AG09309 (cell line): ENCODE measurements around the gene OR6P1.

Source experiments
- DNase-seq: peaks from one replicate; pipeline ENCODE4 v3.0.0-alpha.2; 2010; ENCODE audit warnings: low read depth
- H3K4me3 ChIP-seq: 2 replicates; pipeline ENCODE4 v1.5.1; 2011; ENCODE audit warnings: mild to moderate bottlenecking, low read depth, low read length, moderate library complexity; ENCODE audit not compliant: control insufficient read depth
- TF ChIP-seq, protein P1 (sequence below): IDR thresholded peaks from 2 replicates; pipeline ENCODE4 v1.5.1; 2011; ENCODE audit warnings: mild to moderate bottlenecking, low read depth, low read length, inconsistent platforms; ENCODE audit not compliant: insufficient read depth, control insufficient read depth; ENCODE audit errors: missing control alignments

OR6P1 gene

DNA sequence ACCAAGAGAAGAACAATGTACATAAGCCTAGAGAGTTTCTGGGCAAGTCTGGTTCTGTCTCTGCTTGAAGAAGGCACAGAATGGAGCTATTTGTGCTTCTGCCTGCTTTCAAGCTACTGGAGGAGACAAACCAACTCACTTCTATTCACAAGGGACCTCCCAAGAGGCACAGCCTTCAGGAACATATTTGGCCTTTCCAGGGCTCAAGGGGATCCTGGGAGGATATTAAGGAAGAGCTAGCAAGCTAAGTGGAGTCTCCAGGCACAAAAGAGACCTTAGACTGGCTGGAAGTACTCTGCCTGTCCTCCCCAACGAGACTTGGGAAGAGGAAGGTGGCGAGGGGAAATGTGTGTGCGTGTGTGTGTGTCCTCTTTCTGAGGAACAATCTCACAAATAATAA is 16.0 kb downstream of the OR6P1 start, which contains the start of gene OR6Y1:
Gene OR6Y1, minus strand, starts transcription at position 54 of the 400 bp plus-strand sequence. CDS start 6,300 bp downstream, outside the sequence.
- TF ChIP-seq, protein P1, sequence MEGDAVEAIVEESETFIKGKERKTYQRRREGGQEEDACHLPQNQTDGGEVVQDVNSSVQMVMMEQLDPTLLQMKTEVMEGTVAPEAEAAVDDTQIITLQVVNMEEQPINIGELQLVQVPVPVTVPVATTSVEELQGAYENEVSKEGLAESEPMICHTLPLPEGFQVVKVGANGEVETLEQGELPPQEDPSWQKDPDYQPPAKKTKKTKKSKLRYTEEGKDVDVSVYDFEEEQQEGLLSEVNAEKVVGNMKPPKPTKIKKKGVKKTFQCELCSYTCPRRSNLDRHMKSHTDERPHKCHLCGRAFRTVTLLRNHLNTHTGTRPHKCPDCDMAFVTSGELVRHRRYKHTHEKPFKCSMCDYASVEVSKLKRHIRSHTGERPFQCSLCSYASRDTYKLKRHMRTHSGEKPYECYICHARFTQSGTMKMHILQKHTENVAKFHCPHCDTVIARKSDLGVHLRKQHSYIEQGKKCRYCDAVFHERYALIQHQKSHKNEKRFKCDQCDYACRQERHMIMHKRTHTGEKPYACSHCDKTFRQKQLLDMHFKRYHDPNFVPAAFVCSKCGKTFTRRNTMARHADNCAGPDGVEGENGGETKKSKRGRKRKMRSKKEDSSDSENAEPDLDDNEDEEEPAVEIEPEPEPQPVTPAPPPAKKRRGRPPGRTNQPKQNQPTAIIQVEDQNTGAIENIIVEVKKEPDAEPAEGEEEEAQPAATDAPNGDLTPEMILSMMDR: no peak
- DNase-seq: no peak
- no peak within 1 kb of the TSS for H3K4me3 ChIP-seq

DNA sequence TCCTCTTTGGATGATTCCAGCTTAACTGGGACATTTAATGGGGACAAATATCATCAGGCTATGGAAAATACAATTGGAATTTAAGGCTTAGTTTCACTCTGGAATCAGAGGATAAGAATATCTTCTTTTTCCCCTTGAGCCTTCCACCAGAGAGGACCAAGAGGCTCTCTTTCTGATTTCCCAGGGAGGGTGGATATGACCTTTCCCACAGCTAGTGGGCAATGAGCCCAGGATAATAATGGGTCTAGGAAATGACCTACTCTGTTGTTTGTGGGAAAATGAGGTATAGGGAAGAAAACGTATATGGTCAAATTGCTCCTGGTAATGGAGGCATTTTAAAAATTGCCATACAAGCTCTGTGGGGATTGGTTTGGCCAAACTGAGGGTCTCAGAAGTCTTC is 18.1 kb downstream of the OR6P1 start:
- TF ChIP-seq, protein P1: no peak
- H3K4me3 ChIP-seq: no peak overlapping the region
- no peak for DNase-seq

DNA sequence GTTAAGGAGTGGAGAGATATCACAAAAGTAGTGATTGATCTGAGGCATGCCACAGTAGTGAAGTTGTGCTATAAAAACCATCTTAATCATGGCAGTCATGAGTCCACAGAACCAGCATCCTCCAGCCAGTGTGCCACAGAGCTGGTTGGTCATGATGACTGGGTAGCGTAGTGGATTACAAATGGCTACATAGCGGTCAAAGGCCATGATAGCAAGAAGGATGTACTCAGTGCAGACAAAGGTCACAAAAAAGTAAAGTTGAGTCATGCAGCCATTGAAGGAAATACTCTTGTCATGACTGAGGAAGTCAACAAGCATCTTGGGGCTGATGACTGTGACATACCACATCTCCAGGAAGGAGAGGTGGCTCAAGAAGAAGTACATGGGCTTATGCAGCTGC is 22.8 kb downstream of the OR6P1 start:
- DNase-seq: no peak
- TF ChIP-seq, protein P1: no peak
- no peak overlapping the region for H3K4me3 ChIP-seq

DNA sequence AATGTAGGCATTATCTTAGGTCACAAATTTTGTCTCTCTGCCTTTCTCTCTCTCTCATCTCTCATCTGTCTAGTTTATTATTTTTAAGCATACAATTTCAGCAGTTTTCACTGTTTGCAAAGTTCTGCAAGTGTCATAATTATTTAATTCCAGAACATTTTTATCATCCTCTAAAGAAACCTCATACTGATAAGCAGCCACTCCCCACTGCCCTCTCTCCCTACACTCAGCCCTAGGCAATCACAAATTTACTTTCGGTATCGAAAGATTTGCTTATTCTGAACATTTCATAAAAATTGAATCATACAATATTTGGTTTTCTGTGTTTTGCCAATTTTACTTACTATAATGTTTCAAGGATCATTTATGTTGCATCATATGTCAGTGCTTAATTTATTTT is 32.8 kb downstream of the OR6P1 start:
- TF ChIP-seq, protein P1: no peak
- DNase-seq: no peak
- H3K4me3 ChIP-seq: no peak overlapping the region

DNA sequence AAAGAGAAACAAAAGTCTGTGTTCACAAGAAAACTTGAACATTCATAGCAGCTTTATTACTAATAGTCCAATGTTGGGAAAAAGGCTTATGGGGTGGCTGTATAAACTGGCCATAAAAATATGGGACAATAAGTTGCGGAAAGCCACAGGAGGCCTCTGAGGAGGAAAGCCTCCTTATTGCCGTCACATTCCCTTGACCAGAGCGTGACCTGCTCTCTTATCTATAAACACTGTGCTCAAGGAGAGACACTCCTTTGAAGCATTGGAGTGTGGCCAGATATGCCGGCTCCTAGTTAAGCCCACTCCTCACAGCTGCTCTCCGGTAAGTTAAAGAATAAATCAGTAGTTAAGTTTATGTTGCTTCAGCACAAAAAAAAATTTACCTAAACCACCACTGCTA is 35.9 kb downstream of the OR6P1 start:
- TF ChIP-seq, protein P1: no peak
- H3K4me3 ChIP-seq: no peak overlapping the region
- DNase-seq: no peak

DNA sequence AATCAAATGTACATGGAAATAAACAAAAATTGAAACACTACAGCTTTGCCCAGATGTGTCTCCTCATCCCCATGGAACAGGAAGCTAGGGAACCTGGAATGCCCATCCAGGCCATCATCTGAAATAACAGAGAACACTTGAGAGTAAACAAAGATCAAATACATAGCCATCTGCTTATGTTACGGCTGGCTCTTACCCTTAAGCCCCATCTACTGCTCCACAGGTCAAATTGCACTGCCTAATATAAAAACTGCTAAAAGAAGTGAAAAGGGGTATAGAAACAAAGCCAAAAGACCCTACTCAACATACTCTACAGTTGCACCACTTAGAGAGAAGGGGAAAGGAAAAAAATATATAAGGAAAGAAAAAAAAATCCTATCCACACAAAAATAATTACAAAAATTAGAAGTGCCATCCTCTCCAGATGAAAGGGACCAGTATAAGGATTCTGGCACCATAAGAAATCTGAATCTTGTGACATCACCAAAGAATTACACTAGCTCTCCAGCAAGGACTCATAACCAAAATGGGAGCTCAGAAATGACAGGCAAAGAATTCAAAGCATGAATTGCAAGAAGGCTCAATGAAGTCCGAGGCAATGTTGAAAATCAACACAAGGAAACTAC is 43.1 kb downstream of the OR6P1 start:
- peak; percentile 2 for DNase-seq
- H3K4me3 ChIP-seq: no peak overlapping the region
- TF ChIP-seq, protein P1: peak; percentile 63
